ENCODE results near the gene UBAP1L.
"Not testable (repeated sequence)": the region's sequence is repeated elsewhere in the genome, so short reads cannot be mapped to it uniquely, and the experiment has no call there.

The UBAP1L gene

DNA sequence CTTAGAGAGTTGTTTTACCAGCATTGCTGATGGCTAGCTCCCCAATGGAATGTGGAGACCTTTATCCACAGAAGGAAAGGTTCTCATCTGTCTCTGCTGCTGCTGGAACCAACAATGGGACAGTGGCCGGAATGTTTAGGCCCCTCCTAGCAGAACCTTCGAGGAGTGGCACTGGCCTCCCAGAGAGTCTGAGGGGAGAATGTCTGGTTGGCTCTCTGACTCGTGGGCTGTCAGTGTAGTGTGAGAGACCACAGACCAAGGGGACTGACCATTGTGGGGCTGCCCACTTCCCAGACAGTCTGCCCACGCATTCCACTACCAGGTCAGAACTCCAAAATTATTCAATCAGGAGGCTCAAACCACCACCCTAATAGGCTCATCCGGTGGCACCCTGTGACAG, 52.3 kb downstream of the UBAP1L start:
- no peak for DNase-seq (ENCODE audit: low spot score)

DNA sequence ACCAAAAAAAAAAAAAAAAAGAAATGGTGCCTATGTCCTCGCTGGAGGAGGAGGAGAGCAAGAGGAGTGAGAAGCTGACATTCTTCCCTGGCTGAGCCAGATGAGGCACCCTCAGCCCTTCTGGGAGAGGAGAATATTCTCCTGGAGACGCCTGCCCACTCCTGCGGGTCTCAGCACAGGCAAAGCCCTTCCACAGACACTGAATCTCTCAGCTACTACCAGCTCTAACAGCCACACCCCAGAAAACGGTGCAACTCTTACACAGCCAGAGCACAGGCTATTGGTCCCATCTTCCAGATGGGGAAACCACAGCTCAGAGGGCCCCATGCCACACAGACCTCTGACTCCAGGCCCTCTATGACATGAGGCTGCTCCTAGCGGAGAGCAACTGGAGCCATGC, 52.9 kb downstream of the UBAP1L start:
- DNase-seq (ENCODE audit: low spot score): no peak

DNA sequence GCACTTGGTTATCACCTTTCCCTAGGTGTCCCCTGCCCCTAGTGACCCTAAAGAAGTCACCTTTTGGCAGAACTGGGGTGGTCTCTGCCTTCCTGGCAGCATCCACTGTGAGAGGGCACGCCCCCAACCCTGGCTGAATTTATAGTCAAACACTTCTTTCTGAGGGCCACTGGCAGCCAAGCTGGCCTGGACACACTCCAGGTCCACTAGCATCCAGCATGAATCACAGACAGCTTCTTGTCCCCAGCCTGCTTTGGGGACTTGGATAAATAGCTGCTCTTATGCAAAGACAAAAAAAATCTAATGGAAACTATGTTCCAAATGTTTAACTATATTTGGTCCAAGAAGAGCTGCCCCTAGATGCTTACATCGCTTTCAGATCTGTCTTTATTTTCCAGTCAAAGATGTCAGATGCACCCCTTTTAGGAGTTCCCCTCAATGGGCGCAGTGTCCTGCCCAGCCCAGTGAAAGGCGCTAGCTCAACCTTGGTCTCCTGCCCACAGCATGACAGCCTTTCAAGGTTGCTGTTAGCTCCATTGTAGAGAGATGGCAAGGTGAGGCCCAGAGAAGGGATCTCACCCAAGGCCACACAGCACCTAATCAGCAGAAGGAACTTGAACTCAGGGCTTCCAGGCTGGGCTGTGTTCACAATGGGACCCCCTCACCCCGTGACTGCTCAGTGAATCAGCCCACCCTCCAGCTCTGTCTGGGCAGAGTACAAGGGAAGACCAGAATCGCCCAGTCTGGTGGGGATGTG, 54.2 kb downstream of the UBAP1L start:
- DNase-seq (ENCODE audit: low spot score): peak; percentile 85

GRCh38 chr15:65059931-65060596, 54.9 kb downstream of the UBAP1L start:
- no peak for DNase-seq (ENCODE audit: low spot score)

DNA sequence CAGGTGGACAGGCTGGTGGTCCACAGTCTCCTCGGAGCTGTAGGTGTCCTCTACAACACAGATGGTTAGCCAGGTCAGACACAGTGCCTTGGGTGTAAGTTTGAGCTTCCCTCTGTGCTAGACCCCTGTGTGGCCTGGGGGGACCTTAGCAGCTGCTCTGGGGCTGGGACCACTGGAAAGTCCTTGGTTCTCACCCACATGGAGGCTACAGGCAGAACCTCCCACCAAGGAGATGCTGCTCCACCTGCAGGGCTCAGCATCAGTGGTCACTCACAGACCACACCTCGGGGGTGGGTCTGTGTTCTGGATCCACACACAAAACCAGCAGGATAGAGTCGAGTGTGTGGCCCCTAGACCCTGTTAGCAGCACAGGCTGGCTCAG, 55.6 kb downstream of the UBAP1L start:
- no peak for DNase-seq (ENCODE audit: low spot score)

- DNase-seq (ENCODE audit: low spot score): peak; percentile 58
These were observed 56.3 kb downstream of the UBAP1L start for GRCh38 chr15:65058394-65059368.

DNA sequence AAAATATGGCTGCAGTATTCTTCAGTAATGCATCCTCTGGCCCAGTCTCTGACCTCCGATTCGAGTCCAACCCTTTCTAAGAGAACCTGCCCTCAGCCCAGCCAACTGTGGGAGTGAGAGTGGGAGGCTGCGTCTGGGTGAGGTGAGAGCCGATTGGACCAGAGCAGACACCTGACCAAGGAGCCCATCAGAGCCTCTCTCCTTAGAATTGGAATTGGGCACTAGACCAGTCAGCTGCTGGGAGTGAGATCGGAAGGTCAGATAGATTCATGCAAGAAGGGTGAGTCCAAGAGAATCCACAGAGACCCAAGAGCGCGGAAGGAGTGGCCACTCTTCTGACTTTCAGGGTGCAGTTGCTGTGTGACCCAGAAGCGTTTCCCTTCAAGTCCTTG, 57.5 kb downstream of the UBAP1L start:
- DNase-seq (ENCODE audit: low spot score): no peak

DNA sequence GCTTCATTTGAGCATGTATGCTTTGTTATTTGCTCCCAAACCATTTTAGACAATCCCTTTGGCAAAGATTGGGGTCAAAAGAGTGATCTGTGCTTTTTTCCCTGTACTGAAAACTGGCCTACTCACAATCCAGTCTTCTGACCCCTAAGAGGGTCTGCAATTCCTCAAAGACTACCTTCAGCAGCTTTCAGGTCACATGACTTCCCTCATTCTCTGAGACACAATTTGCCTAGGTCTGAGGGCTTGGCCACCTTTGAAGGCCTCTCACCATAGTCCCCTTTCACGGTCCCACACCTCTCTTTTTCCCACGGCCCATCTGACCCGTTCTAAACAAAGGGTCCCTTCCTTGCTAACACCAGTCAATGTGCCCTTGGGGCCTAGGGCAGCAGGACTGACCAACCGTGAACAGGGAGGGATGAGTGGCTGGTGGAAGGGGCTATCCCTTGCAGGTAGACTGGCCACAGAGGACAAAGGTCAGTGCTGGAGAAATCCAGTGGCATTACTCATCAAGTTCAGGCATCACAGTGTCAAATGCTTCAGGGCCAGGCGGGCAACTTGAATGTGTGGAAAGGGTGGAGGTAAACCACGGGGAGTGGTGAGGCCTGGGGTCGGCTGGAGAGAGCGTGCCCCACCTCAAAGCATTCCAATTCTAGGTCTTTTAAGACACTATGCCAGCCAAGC, 58.0 kb downstream of the UBAP1L start:
- DNase-seq (ENCODE audit: low spot score): no peak

DNA sequence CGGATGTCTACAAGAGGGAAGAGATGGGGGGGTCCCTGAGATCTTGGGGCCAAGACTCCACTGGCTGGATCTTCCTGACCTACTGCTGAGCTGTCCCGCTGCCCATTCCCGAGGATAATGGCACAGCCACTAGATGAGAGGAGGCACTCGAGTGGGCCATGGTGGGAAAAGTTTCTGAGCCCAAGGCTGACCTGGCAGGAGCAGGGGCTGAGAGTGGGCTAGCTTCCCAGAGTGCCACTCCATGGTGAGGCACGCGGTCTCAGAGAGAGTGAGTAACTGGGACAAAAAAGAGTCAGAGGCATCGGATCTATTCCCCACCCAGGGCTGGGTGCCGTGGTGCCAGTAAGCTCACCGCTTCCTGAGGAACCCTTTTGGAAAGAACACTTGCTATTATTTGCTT, 58.9 kb downstream of the UBAP1L start:
- DNase-seq (ENCODE audit: low spot score): no peak

- DNase-seq (ENCODE audit: low spot score): no peak
These were observed 59.7 kb downstream of the UBAP1L start for GRCh38 chr15:65055201-65055870.

- DNase-seq (ENCODE audit: low spot score): peak; percentile 80
These were observed 60.4 kb downstream of the UBAP1L start for GRCh38 chr15:65054333-65055200.

DNA sequence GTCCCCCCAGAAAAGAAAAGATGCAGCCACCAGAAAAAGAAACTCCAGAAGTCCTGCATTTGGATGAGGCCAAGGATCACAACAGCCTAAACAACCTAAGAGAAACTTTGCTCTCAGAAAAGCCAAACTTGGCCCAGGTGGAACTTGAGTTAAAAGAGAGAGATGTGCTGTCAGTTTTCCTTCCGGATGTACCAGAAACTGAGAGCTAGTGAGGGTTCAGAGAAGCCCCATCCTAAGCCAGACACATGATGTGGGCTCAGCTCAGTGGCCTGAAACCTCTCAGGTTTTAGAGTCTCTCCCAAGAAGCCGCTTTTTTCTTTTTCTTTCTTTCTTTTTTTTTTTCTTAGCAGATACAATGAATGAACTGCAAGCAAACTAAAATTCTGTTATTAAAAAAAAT, 62.0 kb downstream of the UBAP1L start:
- DNase-seq (ENCODE audit: low spot score): no peak

DNA sequence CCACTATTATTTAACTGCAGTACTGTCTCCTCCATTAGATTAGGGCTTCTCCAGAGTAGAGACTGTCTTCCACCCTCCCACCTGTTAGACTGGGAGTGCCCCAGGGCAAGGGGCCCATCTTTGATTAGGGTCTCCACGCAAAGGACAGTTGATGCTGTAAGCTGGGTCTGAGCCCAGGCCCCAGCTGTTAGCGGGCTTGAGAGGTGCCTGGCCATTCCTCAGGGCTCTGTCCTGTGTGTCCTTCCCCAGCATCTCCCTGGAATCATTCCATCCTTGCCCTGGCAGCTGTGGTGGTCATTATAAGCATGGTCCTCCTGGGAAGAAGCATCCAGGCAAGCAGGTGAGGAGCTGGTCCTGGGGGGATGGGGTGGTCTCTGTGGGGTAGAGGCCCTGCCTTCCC, 63.7 kb downstream of the UBAP1L start:
- DNase-seq (ENCODE audit: low spot score): no peak

DNA sequence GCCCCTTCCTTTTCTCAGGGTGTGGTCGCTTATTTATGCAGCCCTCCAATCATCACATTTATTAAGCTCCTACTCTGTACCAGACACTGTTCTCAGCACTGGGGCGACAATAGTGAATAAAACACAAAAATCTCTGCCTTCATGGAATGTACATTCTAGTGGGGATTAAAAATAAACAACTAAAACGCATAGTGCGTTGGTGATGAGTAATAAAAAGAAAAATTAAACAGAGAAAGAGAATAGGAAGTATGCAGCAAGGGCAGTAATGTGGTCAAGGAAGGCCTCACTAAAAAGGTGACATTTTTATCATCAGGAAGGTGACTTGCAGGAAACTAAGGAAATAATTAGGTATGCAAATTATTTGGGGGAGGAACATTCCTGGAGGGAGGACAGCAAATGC, 64.7 kb downstream of the UBAP1L start:
- no peak for DNase-seq (ENCODE audit: low spot score)

DNA sequence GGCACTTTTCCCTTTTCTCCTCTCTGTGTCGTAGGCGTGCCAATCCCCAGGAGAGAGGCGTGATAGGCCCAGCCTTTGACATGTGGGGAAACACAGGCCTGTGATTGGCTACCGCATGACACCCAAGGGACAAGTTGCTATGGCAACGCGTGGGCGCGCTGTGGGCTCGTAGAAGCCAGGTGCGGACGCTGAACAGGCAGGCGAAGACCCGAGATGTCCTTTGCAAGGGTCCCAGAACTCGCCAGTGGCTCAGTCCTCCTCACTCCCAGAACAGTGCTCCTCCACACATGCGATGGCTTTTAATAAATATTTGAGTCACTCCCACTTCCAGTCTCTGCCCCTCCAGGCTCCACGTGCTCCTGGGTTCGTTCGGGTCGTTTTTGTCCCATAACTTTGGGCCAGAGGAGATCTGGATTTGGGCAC, 65.6 kb downstream of the UBAP1L start:
- DNase-seq (ENCODE audit: low spot score): peak; percentile 92

- DNase-seq (ENCODE audit: low spot score): no peak
These were observed 66.8 kb downstream of the UBAP1L start for GRCh38 chr15:65048241-65048640.

DNA sequence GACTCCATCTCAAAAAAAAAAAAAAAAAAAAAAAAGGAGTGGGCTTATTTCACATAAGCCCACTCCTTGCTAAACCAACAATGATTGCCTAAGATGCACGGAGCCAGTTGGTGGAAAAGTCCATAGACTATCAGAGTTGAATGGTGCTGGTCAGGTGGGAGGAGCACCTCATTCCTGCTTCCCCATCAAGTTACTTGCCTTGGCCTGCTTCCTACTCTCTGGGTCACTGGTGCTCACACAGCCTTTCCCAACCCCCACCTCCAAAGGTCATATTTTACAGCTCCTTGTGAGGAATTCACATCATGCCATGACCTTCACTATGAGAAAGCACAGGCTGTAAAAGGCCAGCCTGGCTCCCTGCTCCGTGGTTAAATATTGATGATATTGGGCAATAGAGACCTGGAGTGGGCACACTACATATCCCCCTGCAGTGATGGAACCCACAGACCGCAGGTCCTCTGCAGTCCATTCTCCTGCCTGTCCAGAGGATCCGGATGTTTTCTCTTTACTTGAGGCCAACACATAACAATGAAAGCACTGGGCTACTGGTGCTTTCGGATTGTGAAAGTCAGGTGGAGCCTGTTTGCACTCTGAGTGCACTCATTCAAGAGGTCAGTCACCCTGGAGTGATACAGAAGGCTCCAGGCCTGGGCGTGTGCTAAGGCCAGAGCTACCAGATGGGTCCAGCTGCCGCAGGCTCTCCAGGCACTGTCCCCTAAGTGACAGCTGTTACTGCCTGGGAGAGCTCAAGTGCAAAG, 70.1 kb downstream of the UBAP1L start, which contains the start of gene SLC51B:
Gene SLC51B (plus strand): TSS at position 664 of the 758 bp plus-strand sequence. CDS start 4,618 bp downstream, outside the sequence.
- DNase-seq (ENCODE audit: low spot score): no peak

- DNase-seq (ENCODE audit: low spot score): not testable (repeated sequence)
These were observed 70.8 kb downstream of the UBAP1L start for GRCh38 chr15:65044218-65044617.

DNA sequence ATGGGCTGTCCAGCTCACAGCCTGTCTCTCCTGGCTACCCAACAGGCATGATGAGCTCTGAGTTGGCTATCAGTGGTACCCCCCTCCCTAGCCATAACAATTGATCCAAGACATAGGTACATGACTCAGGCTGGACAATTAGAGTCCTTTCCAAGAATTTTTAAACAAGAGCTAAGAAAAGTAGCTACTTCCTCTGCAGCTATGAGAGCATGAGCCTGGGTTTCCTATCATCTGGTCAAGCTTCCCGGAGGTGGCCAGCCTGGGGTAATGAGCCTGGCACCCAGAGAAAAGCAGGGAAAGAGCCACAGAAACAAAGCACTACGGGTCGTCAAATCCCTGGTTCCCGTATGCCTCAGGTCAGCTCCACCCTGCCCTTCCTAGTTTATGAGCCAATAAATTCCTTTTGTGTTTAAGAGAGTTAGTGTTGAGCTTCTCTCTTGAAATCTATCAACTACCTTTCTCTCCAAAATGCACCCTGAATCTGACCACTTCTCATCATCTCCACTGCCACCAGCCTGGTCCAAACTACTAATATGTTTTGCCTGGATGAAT, 72.1 kb downstream of the UBAP1L start:
- DNase-seq (ENCODE audit: low spot score): no peak

Measured in globus pallidus (tissue), 1 donor.